Activated CD4-positive, alpha-beta T cell treated with anti-CD3 and anti-CD28 coated beads, Interleukin-2, Interleukin-4, amounts not matched to agents 100 ng/mL and 50 ng/mL, durations not matched to agents 16 hours and 8 hours (primary cell): ENCODE results near the gene PIP5K1B.

Experiments used
- DNase-seq: peaks from one replicate; pipeline ENCODE4 v3.0.0-alpha.2; 2020; ENCODE audit warnings: low spot score

PIP5K1B gene

GRCh38 chr9:68995776-68996175 is 290.7 kb downstream of the PIP5K1B start:
- DNase-seq = no peak

- no peak for DNase-seq
Measured at GRCh38 chr9:68996462-68996861, 291.4 kb downstream of the PIP5K1B start.

- no peak for DNase-seq
Measured at GRCh38 chr9:68997666-68998065, 292.6 kb downstream of the PIP5K1B start.

- DNase-seq = no peak
Measured at GRCh38 chr9:68998385-68998784, 293.3 kb downstream of the PIP5K1B start.

- no peak for DNase-seq
Measured at GRCh38 chr9:68998812-68999211, 293.8 kb downstream of the PIP5K1B start.

GRCh38 chr9:68999393-69000105 is 294.5 kb downstream of the PIP5K1B start:
- peak; percentile 88 for DNase-seq

- no peak for DNase-seq
Measured at GRCh38 chr9:69001921-69002320, 296.9 kb downstream of the PIP5K1B start.

GRCh38 chr9:69003051-69003450 is 298.0 kb downstream of the PIP5K1B start:
- no peak for DNase-seq

- DNase-seq = no peak
Measured at GRCh38 chr9:69004836-69005235, 299.8 kb downstream of the PIP5K1B start.

GRCh38 chr9:69009708-69010107 is 304.7 kb downstream of the PIP5K1B start:
- no peak for DNase-seq

GRCh38 chr9:69012696-69013381 is 307.8 kb downstream of the PIP5K1B start:
- DNase-seq = no peak

GRCh38 chr9:69013382-69013727 is 308.3 kb downstream of the PIP5K1B start:
- DNase-seq = no peak

GRCh38 chr9:69014013-69014412 is 309.0 kb downstream of the PIP5K1B start, which contains the start of gene PRKACG:
Gene PRKACG, minus strand, starts transcription at chr9:69014113. Its CDS starts 21 bp downstream, at chr9:69014092.
- DNase-seq = no peak

- DNase-seq = no peak
Measured at GRCh38 chr9:69016191-69017096, 311.4 kb downstream of the PIP5K1B start.

- no peak for DNase-seq
Measured at GRCh38 chr9:69018737-69019136, 313.7 kb downstream of the PIP5K1B start.

GRCh38 chr9:69019808-69020207 is 314.8 kb downstream of the PIP5K1B start:
- no peak for DNase-seq

- no peak for DNase-seq
Measured at GRCh38 chr9:69020301-69021145, 315.5 kb downstream of the PIP5K1B start.

- DNase-seq = no peak
Measured at GRCh38 chr9:69023650-69024049, 318.6 kb downstream of the PIP5K1B start.

GRCh38 chr9:69027355-69028097 is 322.5 kb downstream of the PIP5K1B start:
- DNase-seq = peak; percentile 75

GRCh38 chr9:69028754-69029153 is 323.7 kb downstream of the PIP5K1B start:
- DNase-seq = peak; percentile 27

- no peak for DNase-seq
Measured at GRCh38 chr9:69029535-69029934, 324.5 kb downstream of the PIP5K1B start.
